ENCODE results near the gene STXBP5. TPM values are rescaled to one million over a fixed set of nuclear protein-coding genes. Genes with fewer than 3 reads are reported as not detected.

The STXBP5 gene
- total and polyA plus RNA-seq, 9 of the 15 experiments (the other 6 are each of a cell fraction or from before 2014, with no cell fraction given), result 23.3 to 172 (median 71.5) TPM

DNA sequence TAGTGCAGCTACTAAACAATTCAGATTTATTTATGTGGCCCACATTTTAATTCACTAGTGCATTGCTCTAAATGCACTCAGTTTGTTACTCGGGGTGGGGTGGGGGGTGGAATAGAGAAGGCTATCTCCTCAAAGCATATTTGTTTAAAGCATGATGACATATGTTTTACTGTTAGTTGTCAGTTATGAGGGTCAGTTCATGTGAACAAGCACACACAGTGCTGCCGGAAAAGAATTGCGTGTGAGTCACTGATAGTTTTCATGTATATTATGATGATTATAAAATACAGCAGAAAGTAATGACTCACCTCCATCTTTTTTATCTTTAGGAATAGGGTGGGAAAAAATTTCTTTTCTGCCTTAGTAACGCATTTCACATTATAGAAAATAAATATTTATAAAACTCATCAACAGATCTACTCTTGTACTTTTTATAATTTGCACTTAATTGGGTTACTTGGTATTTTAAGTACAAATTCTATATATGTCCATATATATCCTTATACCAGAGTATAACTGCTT lies 42.2 kb upstream of the STXBP5 start (continued):
- TF ChIP-seq E4F1 (CRISPR knock-in tag; IDR thresholded peaks at IDR 0.05; ENCODE audit: borderline replicate concordance) (no peak), HDAC6 (IDR thresholded peaks at IDR 0.05; ENCODE audit: low read depth, low read length) (no peak), BHLHE40 (IDR thresholded peaks at IDR 0.05; ENCODE audit: low read length) (peak; percentile 67; the same call in 1 of the 2 replicates), ELF2 (CRISPR knock-in tag; IDR thresholded peaks at IDR 0.05) (no peak), MTA3 (IDR thresholded peaks at IDR 0.05; ENCODE audit: borderline replicate concordance) (peak; percentile 47; the same call in 1 of the 2 replicates), SRSF9 (IDR thresholded peaks at IDR 0.05; ENCODE audit: borderline replicate concordance, low read depth, low read length) (no peak), TRIM24 (IDR thresholded peaks at IDR 0.05) (peak; percentile 82 to 91), PYGO2 (tag; IDR thresholded peaks at IDR 0.05) (no peak), ATF2 (CRISPR knock-in tag; IDR thresholded peaks at IDR 0.05) (no peak), ZNF76 (CRISPR knock-in tag; IDR thresholded peaks at IDR 0.05; ENCODE audit: borderline replicate concordance) (no peak), ZKSCAN1 (IDR thresholded peaks at IDR 0.05; ENCODE audit: low read depth, low read length) (no peak), SUPT5H (IDR thresholded peaks at IDR 0.05) (no peak), ZSCAN29 (IDR thresholded peaks at IDR 0.05) (no peak), C11orf30 (IDR thresholded peaks at IDR 0.05; ENCODE audit: low read depth) (peak; percentile 63), MCM3 (IDR thresholded peaks at IDR 0.05) (no peak), LARP7 (IDR thresholded peaks at IDR 0.05) (no peak), EP400 (IDR thresholded peaks at IDR 0.05) (peak; percentile 64), EHMT2 (IDR thresholded peaks at IDR 0.05) (no peak), ZNF263 (CRISPR knock-in tag; IDR thresholded peaks at IDR 0.05; ENCODE audit: borderline replicate concordance) (no peak), ZNF347 (CRISPR knock-in tag; IDR thresholded peaks at IDR 0.05; ENCODE audit: low read depth) (no peak), NR1H2 (CRISPR knock-in tag; IDR thresholded peaks at IDR 0.05) (no peak), DDX20 (tag; IDR thresholded peaks at IDR 0.05; ENCODE audit: low read depth) (no peak)
- TF ChIP-seq, protein P1, sequence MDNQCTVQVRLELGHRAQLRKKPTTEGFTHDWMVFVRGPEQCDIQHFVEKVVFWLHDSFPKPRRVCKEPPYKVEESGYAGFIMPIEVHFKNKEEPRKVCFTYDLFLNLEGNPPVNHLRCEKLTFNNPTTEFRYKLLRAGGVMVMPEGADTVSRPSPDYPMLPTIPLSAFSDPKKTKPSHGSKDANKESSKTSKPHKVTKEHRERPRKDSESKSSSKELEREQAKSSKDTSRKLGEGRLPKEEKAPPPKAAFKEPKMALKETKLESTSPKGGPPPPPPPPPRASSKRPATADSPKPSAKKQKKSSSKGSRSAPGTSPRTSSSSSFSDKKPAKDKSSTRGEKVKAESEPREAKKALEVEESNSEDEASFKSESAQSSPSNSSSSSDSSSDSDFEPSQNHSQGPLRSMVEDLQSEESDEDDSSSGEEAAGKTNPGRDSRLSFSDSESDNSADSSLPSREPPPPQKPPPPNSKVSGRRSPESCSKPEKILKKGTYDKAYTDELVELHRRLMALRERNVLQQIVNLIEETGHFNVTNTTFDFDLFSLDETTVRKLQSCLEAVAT (IDR thresholded peaks at IDR 0.05), result no peak

Data from K562 (cell line).